Neural crest cell (in vitro differentiated cells): ENCODE results near the gene PSD4. TPM values are rescaled to one million over a fixed set of nuclear protein-coding genes. Genes with fewer than 3 reads are reported as not detected.

Experiments used
- DNase-seq: peaks from one replicate; pipeline ENCODE4 v3.0.0; 2021; ENCODE audit warnings: low read depth, mixed read lengths, low spot score
- H3K27ac Mint-ChIP-seq: one replicate; pipeline ENCODE4 v1.8.0; 2021; ENCODE audit warnings: mild to moderate bottlenecking, mixed read lengths; ENCODE audit not compliant: unreplicated experiment
- H3K27me3 Mint-ChIP-seq: 2 replicates; pipeline ENCODE4 v1.8.0; 2021; ENCODE audit warnings: low read depth, mild to moderate bottlenecking, mixed read lengths
- H3K36me3 Mint-ChIP-seq: 2 replicates; pipeline ENCODE4 v1.8.0; 2021; ENCODE audit warnings: low read depth, mild to moderate bottlenecking, mixed read lengths
- H3K4me1 Mint-ChIP-seq: 2 replicates; pipeline ENCODE4 v1.8.0; 2021; ENCODE audit warnings: mixed read lengths
- H3K4me3 Mint-ChIP-seq: one replicate; pipeline ENCODE4 v1.8.0; 2021; ENCODE audit warnings: mild to moderate bottlenecking, mixed read lengths
- H3K9me3 Mint-ChIP-seq: 2 replicates; pipeline ENCODE4 v1.8.0; 2021; ENCODE audit warnings: mixed read lengths
- total RNA-seq: library from RNA; stranded (reverse); gene quantifications from 2 replicates; pipeline ENCODE4 v1.2.1, GENCODE V29; 2021
- TF ChIP-seq, protein P1 (sequence below): fragments of 200-600 bp; sonication (generic); conservative IDR thresholded peaks from 2 replicates; pipeline ENCODE4 v1.5.0; 2021; ENCODE audit warnings: antibody characterized with exemption, mild to moderate bottlenecking

PSD4 gene
- total RNA-seq, 1 donor from 2014 or later: 2.9 TPM

GRCh38 chr2:113228991-113229716 is 55.4 kb downstream of the PSD4 start:
- H3K27ac Mint-ChIP-seq: no peak overlapping the region
- DNase-seq: no peak
- H3K4me1 Mint-ChIP-seq: peaks cover 27% of the 10 kb centered on the region
- H3K4me3 Mint-ChIP-seq: no peak overlapping the region
- TF ChIP-seq, protein P1, sequence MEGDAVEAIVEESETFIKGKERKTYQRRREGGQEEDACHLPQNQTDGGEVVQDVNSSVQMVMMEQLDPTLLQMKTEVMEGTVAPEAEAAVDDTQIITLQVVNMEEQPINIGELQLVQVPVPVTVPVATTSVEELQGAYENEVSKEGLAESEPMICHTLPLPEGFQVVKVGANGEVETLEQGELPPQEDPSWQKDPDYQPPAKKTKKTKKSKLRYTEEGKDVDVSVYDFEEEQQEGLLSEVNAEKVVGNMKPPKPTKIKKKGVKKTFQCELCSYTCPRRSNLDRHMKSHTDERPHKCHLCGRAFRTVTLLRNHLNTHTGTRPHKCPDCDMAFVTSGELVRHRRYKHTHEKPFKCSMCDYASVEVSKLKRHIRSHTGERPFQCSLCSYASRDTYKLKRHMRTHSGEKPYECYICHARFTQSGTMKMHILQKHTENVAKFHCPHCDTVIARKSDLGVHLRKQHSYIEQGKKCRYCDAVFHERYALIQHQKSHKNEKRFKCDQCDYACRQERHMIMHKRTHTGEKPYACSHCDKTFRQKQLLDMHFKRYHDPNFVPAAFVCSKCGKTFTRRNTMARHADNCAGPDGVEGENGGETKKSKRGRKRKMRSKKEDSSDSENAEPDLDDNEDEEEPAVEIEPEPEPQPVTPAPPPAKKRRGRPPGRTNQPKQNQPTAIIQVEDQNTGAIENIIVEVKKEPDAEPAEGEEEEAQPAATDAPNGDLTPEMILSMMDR: no peak
- H3K36me3 Mint-ChIP-seq: no peaks in the 10 kb centered on the region
- no peaks in the 10 kb centered on the region for H3K27me3 Mint-ChIP-seq
- H3K9me3 Mint-ChIP-seq: no peaks in the 10 kb centered on the region

DNA sequence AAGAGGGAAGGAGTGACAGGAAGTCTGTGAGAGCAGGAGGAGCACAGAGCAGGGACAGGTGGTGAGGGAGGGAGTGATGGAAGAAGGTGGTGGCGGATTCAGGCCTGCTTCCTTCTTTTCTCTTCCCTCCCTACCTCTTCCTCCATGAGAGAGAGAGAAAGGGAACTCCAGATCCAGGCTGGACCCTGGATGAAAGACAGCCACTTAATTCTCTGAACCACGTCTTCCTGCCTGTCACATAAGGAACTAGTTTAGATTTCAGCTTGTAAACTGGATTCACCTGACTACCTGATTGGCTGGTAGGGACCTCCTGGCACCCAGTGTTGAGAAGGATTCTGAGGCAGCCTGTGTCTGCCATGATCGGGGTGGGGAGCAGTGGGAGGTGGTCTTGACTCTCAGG is 56.0 kb downstream of the PSD4 start:
- H3K27me3 Mint-ChIP-seq: no peaks in the 10 kb centered on the region
- no peak overlapping the region for H3K4me3 Mint-ChIP-seq
- peaks cover 27% of the 10 kb centered on the region for H3K4me1 Mint-ChIP-seq
- H3K36me3 Mint-ChIP-seq: no peaks in the 10 kb centered on the region
- DNase-seq: no peak
- no peaks in the 10 kb centered on the region for H3K9me3 Mint-ChIP-seq
- H3K27ac Mint-ChIP-seq: no peak overlapping the region
- TF ChIP-seq, protein P1: no peak

- H3K36me3 Mint-ChIP-seq: no peaks in the 10 kb centered on the region
- H3K27ac Mint-ChIP-seq: no peak overlapping the region
These were observed 56.8 kb downstream of the PSD4 start for GRCh38 chr2:113230531-113230930.

GRCh38 chr2:113231064-113231463 is 57.3 kb downstream of the PSD4 start:
- H3K4me1 Mint-ChIP-seq: peaks cover 14% of the 10 kb centered on the region
- no peak for DNase-seq
- no peak overlapping the region for H3K27ac Mint-ChIP-seq
- no peaks in the 10 kb centered on the region for H3K9me3 Mint-ChIP-seq
- TF ChIP-seq, protein P1: no peak
- no peaks in the 10 kb centered on the region for H3K27me3 Mint-ChIP-seq
- H3K36me3 Mint-ChIP-seq: no peaks in the 10 kb centered on the region
- H3K4me3 Mint-ChIP-seq: no peak overlapping the region

More at GRCh38 chr2:113230531-113230930, 56.8 kb downstream of the PSD4 start:
- H3K9me3 Mint-ChIP-seq: no peaks in the 10 kb centered on the region
- H3K27me3 Mint-ChIP-seq: no peaks in the 10 kb centered on the region
- no peak overlapping the region for H3K4me3 Mint-ChIP-seq
- no peak for DNase-seq
- peaks cover 19% of the 10 kb centered on the region for H3K4me1 Mint-ChIP-seq
- TF ChIP-seq, protein P1: no peak

- Mint-ChIP-seq H3K27ac (no peak overlapping the region), H3K4me1 (peaks cover 7% of the 10 kb centered on the region), H3K9me3 (no peaks in the 10 kb centered on the region), H3K4me3 (no peak overlapping the region), H3K36me3 (no peaks in the 10 kb centered on the region), H3K27me3 (no peaks in the 10 kb centered on the region)
- TF ChIP-seq, protein P1: no peak
- no peak for DNase-seq
These were observed 58.4 kb downstream of the PSD4 start for GRCh38 chr2:113232123-113232522.
